Measurements from ENCODE around the gene CYP46A1.

The CYP46A1 gene

DNA sequence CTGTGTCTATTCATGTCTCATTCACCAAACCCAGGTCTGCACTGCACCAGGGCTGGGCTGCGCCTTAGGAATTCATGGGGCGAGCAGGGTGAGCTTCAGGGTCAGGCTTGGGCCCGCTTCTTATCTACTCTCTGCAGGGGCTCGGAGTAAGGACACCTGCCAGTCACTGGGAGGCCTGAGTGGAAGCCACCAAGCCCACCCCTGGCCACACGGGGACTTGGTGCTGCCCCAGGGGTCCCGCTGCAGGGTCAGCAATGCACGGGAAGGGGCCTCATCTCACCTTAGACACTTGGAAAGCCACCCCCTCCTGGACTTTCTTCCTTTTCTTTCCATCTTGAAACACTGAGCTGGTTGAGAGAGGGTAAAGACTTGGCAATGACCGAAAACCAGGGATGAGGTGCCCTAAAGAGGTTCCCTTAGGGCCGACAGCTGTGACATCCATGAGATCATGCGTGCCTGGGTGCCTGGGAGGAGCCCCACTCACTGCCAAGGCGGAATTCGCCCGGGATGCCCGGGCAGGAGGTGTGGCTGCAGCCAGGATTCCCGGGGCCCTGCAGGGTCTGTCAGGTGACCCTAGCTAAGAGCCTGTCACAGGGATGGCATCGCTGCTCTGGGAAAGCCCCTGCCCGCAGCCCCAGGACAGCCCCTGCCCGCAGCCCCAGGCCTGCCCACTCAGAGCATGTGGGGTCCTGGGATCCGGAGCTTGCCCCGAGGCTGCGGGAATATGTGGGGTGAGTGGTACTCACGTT is 63.7 kb downstream of the CYP46A1 start:
- DNase-seq, result no peak

DNA sequence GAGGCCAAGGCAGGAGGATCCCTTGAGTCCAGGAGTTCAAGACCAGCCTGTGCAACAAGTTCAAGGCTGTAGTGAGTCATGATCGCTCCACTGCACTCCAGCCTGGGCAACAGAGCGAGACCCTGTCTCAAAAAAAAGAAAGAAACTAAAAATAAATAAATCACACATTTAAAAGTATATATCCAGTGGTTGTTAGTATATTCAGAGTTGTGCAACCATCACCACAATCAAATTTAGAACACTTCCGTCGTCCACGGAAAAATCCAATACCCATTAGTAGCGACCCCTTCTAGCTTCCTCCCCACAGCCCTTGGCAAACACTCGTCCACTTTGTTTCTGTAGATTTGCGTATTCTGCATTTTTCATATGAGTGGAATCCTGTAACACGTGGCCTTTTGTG is 64.4 kb downstream of the CYP46A1 start:
- DNase-seq, result no peak

DNA sequence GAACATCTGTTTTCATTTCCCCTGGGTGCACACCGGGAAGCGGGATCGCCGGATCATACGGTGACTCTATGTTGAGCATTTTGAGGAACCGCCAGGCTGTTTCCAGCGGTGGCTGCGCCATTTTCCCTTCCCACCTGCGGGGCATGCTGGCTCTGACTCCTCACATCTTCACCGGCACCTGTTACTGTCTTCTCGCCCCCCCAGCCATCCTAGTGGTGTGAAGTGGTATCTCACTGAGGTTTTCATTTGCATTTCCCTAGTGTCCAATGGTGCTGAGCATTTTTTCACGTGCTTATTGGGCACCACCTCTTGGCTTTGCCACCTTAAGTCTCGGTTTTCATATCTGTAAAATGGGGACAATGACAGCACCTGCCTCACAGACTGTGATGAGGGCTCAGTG is 65.0 kb downstream of the CYP46A1 start:
- no peak for DNase-seq

DNA sequence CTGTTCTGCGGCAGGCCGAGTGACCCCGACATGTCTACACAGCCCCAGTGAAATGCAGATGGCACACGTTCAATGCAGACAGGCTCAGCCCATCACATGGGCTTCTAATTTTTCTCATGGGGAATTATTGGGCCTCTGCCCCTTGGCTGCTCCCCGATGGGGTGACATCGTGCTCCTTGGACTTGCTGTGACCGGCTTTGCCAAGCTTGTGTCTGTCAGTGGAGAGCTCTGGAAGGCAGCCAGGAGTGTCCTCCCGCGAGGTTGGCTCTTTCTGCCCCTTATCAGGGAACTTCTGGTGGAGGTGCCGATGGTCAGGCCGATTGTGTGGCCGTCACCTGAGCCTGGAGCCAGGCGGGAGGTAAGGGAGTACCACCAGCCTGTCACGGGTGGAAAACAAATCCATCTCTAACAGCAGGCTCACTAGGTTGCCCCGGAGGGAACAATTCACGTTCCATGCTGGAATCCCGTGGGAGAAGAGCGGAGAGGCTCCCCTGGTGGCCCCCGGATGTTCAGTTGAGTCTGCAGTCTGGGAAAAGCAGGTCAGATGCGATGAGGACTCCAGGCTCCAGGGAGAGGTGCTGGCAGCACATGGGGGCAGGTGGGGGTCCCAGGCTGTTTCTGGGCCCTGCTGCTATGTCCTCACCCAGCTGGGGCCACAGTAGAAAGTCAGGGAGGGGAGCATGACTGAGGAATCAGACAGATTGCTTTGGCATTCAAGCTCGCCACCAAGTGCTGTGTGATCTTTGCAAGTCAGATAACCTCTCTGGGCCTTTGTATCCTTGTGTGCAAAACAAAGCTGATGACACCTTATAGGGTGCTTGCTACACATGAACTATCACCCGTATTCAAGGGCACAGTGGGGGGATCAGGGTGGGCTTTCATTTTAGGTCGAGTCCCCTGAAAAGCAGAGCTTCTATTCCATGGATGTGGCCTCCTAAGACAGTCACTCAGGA is 65.9 kb downstream of the CYP46A1 start:
- DNase-seq, result no peak

DNA sequence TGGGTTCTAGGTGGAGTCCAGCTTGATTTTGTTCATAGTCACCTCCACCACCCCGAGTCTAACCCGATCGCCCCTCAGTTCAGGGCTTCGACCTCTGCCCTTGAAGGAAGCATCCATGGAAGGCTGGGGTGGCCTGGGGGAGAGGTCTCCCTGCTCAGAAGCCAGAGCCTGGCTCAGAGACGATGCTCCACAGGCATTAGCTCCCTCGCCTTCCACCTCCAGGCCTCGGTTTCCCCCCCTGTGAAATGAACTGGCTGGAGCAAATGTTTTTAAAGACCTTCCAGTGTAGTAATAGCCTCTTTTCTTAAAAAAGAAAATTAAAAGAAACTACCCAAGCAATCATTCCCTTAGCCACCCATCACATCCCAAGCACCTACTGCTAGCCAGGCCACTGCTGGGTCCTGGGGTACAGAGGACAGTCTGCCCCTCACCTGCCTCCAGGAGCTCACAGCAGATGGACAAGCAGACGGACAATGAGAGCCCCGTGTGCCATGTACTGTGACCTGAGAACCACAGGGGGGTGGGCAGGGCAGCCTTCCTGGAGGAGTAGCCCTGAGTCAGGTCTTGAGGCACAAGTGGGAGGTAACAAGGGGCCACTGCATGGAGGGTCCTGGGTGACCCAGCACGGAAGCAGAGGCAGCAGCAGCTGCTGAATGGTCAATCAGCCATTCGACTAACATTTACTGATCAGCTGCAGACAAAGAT is 66.8 kb downstream of the CYP46A1 start:
- no peak for DNase-seq

DNA sequence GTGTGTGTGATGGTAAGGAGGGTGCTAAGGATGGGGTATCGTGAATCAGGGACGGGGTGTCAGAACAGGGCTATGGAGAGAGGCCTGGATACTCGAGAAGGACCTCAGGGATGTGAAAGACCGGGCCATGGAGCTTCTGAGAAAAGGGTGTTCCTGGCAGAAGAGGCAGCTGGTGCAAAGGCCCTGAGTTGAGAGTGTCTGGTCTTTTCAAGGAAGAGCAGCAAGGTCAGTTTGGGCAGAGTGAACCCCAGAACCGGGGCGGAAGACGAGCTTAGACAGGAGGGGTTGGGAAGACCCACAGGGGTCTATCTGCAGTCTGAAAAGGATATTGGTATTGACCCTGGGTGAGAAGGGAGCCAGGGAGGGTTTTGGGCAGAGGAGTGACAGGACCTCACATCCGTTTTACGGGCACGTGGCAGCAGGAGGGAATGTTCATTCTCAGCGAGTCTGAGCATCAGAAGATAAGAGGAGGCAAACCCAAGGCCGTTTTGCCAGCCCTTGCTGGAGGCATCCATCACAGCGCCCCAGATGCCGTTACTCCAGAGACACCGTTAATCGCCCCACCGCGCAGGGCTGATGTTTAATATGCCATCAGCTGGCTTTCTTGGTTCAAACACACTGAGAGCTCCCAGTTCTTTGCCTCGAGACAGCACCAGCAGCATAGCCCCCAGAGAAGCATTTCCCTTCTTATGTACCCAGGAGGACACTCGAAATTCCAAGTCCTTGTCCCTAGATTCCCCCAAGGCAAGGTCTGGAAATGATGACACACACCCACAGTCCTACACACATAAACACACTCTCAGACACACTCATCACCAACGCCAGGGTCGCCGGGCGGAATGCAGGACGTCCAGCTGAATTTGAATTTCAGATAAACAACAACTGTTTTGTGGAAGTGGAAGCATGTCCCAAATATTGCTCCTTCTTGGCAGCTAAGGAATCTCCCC is 67.7 kb downstream of the CYP46A1 start:
- DNase-seq, result no peak

DNA sequence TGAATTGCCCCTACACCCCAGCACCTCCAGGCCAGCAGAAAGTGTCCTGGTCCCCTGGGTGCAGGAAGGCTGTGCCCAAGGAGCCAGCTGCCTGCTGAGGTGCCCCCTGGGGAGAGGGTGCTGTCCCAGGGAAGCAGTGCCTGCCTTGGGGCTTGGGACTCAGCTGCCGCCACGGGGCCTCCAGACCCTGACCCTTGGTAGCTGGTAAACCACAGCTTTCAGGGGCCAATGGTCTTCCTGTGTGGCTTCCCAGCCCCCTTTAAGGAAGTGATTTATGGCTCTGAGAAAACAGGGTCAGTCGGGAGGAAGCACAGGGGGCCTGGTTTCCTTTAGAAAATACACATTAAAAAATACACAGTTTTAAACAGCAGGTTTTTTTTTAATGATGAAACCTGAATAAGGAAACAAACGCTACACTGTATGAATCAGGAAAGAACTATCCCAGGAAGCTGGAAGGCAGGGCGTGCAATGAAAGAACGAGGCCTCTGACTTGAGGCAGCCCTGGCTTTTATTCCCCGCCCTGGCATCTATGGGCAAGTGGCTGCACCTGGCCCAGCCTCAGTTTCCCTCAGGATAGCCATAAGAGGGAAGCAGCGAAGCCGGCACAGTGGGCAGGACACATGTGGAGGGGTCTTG is 68.5 kb downstream of the CYP46A1 start:
- no peak for DNase-seq

DNA sequence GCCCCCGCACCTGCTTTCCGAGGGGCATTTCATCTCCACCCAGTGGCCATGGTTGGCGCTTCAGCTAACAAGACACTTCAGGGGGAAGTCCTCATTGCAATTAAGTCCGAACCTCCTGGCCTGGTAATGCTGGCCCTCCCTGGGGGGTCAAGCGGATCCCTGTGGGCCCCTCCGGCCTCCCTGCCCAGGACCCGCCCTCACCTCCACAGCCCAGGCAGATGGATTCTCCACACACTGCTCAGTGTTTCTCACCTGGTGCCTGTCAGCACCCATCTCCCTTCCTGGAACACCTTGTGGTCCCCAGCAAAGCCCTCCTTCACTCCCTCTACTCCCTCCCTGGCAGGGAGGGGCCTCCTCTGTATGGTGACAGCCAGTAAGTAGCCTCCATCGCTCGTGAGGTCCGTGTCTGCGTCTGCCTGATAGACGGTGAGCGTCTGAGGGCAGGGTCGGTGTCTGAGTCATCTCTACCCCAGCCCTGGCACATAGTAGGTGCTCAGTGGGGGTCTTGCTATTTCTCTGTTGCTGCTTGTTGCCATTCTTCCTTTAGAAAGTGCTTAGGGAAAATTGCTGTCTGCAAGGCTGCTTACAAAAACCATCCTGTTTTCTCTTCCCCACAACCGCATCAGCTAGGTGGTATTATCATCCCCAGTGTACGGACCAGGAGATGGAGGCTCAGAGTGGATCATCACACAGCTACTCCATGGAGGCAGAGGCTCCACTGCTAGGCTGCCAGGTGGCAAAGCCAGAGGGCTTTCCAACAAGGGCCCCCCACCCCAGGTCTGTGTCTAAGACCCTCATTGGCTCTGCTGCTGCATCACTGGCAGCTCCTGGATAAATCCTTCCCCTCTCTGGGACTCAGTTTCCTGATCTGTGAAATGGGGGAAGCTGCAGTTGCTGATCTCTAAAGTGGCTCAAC is 69.4 kb downstream of the CYP46A1 start:
- DNase-seq, result no peak

DNA sequence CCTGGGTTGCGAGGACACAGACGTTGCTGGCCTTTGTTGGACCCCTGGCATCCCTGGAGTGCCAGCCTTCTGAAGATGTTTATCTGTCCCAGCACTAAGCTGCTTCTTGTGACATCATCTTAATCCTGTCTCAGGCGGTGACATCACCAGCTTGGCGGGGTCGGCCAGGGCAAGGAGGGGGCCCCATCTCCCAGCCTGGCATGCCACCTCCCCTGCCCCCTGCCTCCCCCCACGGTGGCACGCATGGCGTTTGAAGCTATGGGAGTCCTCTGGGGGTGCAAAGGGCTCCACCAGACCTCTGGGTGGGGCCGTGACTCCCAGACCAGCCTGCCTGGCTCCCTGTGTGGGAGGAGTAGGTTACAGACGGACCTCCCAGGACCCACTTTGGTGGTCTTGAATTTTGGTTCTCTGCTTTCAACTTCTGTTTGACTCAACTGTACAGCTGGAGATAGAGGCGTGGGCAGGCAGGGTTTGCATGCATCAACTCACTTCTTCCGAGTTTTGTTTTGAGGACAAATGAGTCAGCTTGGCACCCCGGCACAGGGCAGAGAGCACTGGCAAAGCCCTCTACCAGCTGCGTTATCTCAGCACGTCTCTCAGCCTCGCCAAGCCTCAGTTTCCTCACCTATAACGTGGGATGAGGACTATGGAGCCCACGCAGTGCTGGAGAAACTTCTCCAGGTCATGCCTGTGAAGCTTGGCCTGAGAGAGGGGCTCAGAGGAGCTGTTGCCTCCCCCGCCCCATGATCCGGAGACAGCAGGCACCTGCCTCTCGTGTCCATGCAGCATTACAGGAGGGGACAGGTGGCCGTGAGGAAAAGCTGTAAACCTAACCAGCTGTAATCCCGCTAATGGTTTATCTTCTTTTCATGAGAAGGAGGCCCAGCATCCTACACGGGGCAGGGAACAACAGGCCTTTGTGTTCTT is 70.3 kb downstream of the CYP46A1 start:
- no peak for DNase-seq

DNA sequence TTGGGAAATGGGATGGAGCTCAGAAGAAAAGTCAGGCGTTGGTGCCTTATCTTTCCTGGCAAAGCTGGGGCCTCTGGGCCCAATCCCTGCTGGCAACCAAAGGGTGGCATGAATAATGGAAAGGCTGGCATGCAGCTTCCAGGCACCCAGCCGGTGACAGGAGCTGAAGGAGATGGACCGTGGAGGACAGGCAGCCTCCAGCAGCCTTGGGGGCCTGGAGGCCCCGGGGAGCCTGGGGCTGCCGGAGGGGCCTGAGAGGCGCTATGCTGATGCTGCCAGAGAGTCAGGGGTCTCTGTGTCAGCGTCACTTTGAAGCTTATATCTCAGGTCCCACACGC is 70.9 kb downstream of the CYP46A1 start:
- no peak for DNase-seq

DNA sequence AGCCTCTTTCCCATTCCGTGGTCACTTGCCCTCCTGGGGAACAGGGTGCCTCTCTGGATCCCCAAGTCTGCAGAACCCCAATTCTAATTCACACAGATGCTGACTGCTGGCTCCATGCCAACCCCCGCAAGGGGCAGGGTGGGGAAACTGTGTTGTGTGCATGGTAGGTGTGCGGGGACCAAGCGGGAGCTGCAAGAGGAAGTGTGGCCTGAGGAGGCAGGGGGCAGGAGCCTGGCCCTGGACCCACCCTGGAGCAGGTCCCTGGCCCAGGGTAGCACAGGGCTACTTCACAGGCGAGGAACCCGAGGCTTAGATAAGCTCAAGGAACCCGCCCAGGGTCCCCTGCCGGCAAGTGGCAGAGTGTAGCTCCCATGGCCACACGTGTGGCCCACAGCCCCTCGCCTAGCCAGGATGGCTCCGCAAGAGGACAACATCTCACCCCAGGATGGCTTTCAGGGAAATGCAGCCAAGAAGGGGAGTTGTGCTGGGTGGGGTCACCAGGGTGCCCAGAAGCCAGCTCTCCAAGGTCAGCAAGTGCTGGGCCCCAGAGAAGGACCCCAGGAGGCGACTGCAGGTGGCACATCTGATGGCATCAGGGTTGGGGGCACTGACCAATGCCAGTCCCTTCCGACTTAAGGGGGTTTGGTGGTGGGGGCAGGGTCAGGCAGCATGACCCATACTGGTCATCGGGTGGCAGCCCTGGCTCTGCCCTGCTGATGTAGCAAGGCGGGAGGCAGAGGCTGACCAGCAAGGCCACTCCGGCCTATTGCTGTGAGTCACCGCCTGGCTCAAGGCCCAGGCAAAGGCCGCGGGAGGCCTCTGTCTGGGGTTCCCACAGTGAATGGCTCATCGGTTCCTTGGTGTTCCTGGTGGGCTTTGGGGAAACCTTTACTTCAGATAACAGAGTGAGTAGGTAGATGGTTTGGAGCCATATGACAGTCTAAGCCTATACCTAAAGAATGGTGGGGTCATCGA is 71.8 kb downstream of the CYP46A1 start:
- DNase-seq, result no peak

DNA sequence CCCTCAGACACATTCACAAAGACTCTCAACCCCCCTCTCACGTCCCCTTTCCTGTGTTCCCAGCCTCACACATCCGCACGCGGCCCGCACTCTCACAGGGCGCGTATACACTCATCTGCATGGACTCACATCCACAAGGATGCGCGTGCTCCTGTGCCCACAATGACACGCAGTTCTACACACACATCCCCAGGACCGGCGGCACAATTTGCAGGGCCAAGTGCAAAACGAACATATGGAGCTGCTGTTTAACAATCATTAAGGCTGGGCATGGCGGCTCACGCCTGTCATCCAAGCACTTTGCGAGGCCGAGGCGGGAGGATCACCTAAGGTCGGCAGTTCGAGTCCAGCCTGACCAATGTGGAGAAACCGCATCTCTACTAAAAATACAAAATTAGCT is 72.7 kb downstream of the CYP46A1 start:
- no peak for DNase-seq

DNA sequence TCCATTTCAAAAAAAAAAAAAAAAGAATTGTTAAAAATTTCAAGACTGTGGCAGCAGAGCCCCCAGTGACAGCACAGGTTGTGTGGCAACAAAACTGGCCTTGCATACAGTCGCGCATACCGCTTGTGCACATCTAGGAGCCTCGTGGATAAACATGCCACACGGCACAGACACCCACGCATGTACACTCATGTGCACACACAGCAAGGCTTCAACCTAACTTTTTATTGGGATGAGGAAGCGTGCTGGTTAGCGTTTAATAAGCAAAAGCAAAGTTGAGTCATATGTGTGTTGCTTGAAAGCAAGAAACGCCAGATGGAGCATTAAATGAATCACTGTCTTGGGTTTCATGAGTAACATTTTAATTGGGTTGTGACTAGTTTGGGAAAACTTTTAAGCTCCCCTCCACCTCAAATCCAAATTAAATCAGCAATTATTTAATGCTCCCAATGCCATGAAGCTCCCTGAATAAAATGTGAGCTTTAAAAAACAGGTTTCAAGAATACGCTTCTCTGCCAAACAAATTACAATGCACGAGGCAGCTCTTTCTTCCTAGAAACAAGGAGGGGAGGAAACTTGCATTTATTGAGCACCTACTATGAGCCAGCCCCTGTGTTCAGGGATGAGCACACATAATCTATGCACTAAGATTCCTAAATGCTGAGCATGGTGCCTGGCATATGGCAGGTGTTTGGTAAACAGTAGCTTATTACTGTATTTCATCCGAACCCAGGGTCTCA is 73.4 kb downstream of the CYP46A1 start:
- no peak for DNase-seq

DNA sequence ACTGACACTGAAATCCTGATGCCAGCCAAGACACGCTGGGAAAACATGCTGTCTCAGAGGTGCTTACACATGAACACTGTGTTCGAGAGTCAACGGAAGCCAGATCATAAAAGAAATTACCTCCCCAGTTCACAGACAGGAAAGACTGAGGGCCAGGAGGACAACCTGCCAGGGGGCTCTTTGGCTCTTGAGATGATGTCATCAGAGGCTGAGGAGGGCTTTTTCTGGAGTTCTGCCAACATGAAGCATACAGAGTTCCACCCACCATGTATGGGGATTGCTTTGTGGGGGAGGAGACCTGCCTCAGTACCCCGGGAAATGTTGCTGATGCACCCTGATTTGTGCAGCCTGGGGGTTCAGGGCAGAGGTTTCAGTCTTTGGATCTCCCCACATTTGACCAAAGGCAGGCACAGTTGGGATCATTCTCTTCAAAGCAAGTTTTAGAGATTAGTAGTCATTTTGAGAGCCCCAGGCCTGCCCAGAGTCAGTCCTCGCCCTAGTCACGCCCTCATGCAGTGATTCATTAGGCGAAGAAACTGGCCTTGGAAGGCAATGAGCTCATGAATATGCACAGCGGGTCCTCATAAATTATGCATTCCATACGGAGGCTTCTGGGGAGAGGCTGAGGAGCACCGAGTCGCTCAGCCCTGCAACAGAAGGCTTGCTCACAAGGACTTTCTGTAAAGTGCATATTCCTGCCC is 74.2 kb downstream of the CYP46A1 start:
- DNase-seq, result no peak

DNA sequence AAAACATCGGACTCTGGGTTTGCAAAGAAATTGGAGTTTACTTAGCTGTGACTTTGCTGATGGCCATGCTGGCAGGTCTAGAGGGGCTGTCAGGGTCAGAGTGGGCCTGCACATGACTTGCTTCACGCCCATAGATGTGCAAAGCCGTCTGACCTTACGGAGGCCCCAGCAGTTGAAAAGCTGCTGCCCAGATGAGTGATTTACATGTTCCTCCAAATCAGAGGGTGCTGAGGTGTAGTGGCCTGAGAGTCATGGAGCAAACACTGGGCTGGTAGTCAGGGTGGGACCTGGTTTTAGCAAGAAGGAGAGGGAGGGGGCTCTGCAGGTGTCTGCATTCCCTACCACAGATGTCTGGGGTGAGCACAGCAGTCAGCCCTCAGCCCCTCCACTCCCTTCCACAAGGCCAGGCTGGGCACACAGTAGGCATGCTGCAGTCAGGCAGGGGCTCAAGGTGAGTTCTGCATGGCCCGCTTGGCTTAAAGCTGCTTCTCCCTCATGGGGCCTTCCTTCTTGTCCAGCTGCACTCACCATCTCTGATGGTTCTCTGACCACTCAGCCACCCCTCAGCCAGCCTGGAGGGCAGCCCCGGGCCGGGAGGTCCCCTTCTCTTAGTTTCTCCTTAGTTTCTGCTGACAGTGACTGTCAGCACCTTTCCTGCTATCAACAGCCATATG is 74.9 kb downstream of the CYP46A1 start:
- no peak for DNase-seq

DNA sequence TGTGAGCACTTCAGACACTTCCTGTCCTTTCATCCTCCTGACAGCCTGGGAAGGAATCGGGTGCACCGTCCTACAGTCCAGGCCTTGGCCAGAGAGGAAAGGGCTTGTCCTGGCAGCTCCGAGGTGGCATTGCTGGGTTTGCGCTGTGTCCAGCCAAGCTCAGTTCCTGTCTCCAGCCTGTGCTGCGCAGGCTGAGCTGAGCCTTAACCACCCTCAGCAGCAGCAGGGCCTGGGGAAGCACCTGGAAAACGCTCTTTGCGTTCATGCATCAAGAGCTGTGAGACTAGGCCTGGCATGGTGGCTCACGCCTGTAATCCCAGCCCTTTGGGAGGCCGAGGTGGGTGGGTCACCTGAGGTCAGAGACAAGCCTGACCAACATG is 75.4 kb downstream of the CYP46A1 start:
- DNase-seq, result no peak

DNA sequence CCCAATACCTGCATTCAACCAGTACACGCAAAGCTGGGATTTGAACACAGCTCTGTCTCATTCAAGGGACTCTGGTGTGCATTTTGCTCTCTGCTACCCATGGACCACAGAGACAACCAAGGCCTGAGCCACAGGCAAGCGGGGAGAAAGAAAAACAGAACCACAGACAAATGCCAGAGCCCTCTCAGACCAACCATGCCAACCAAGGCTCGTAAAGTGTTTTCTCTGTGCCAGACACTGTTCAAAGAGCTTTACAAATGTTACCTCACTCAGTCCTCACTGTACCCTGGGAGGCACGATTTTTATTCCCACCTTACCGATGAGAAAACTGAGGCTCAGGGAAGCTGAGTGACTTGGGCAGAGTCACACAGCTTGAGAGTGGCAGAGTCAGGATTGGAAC is 76.7 kb downstream of the CYP46A1 start:
- DNase-seq, result no peak
